H9 (cell line): ENCODE results near the gene DHRS2. TPM values are rescaled to one million over a fixed set of nuclear protein-coding genes. Genes with fewer than 3 reads are reported as not detected.

Source experiments
- DNase-seq: peaks from one replicate; pipeline ENCODE4 v3.0.0-alpha.2; 2017
- H2AFZ ChIP-seq: one replicate; pipeline ENCODE4 v1.6.1; 2013; ENCODE audit warnings: mild to moderate bottlenecking, low read length, control low read depth, moderate library complexity
- H2AK5ac ChIP-seq: 2 replicates; pipeline ENCODE4 v1.6.1; 2013; ENCODE audit warnings: low read length, control low read depth, mixed read lengths; ENCODE audit not compliant: insufficient read length
- H2BK120ac ChIP-seq: one replicate; pipeline ENCODE4 v1.6.1; 2013; ENCODE audit warnings: low read depth, mild to moderate bottlenecking, low read length, control low read depth, inconsistent platforms; ENCODE audit not compliant: poor library complexity, severe bottlenecking
- H2BK12ac ChIP-seq: 2 replicates; pipeline ENCODE4 v1.6.1; 2013; ENCODE audit warnings: low read length, control low read depth, mixed read lengths, low read depth; ENCODE audit not compliant: insufficient read length
- H2BK15ac ChIP-seq: 2 replicates; pipeline ENCODE4 v1.6.1; 2013; ENCODE audit warnings: low read depth, low read length, control low read depth
- H2BK20ac ChIP-seq: one replicate; pipeline ENCODE4 v1.6.1; 2013; ENCODE audit warnings: low read depth, mild to moderate bottlenecking, low read length, control low read depth, inconsistent platforms; ENCODE audit not compliant: poor library complexity, severe bottlenecking
- H2BK5ac ChIP-seq: 2 replicates; pipeline ENCODE4 v1.6.1; 2013; ENCODE audit warnings: low read length, control low read depth, mixed read lengths; ENCODE audit not compliant: insufficient read length
- H3K14ac ChIP-seq: 2 replicates; pipeline ENCODE4 v1.6.1; 2013; ENCODE audit warnings: low read length, control low read depth; ENCODE audit not compliant: insufficient read depth
- H3K18ac ChIP-seq: 2 replicates; pipeline ENCODE4 v1.6.1; 2013; ENCODE audit warnings: low read depth, mild to moderate bottlenecking, mixed read lengths, low read length, control low read depth; ENCODE audit not compliant: insufficient read length
- H3K23ac ChIP-seq: 2 replicates; pipeline ENCODE4 v1.6.1; 2013; ENCODE audit warnings: low read length, control low read depth, mixed read lengths, low read depth; ENCODE audit not compliant: insufficient read length
- H3K23me2 ChIP-seq: 2 replicates; pipeline ENCODE4 v1.6.1; 2013; ENCODE audit warnings: low read depth, mild to moderate bottlenecking, mixed read lengths, low read length, control low read depth; ENCODE audit not compliant: insufficient read length, poor library complexity, severe bottlenecking
- H3K27ac ChIP-seq: 2 replicates; pipeline ENCODE4 v1.5.1; 2013; ENCODE audit warnings: low read length, control low read depth, mixed read lengths, low read depth; ENCODE audit not compliant: insufficient read length
- H3K27me3 ChIP-seq: 2 replicates; pipeline ENCODE4 v1.6.1; 2013; ENCODE audit warnings: low read length, control low read depth, inconsistent platforms; ENCODE audit not compliant: insufficient read depth
- H3K4ac ChIP-seq: 2 replicates; pipeline ENCODE4 v1.6.1; 2013; ENCODE audit warnings: low read depth, mild to moderate bottlenecking, control low read depth, inconsistent platforms, low read length, moderate library complexity
- H3K4me1 ChIP-seq: 2 replicates; pipeline ENCODE4 v1.6.1; 2013; ENCODE audit warnings: low read length, control low read depth, inconsistent platforms; ENCODE audit not compliant: insufficient read depth
- H3K4me2 ChIP-seq: 2 replicates; pipeline ENCODE4 v1.6.1; 2013; ENCODE audit warnings: low read length, control low read depth, mixed read lengths; ENCODE audit not compliant: insufficient read length, insufficient read depth
- H3K56ac ChIP-seq: 2 replicates; pipeline ENCODE4 v1.6.1; 2013; ENCODE audit warnings: low read depth, mild to moderate bottlenecking, mixed read lengths, low read length, control low read depth; ENCODE audit not compliant: insufficient read length
- H3K79me1 ChIP-seq: 2 replicates; pipeline ENCODE4 v1.6.1; 2013; ENCODE audit warnings: low read depth, mild to moderate bottlenecking, moderate library complexity, low read length, control low read depth, inconsistent platforms; ENCODE audit not compliant: insufficient read depth, poor library complexity, severe bottlenecking
- H3K79me2 ChIP-seq: 2 replicates; pipeline ENCODE4 v1.6.1; 2013; ENCODE audit warnings: low read length, control low read depth, inconsistent platforms; ENCODE audit not compliant: insufficient read depth
- H3K9ac ChIP-seq: 2 replicates; pipeline ENCODE4 v1.6.1; 2013; ENCODE audit warnings: low read length, control low read depth, mixed read lengths; ENCODE audit not compliant: insufficient read length; ENCODE audit errors: extremely low read depth
- H3K9me3 ChIP-seq: one replicate; pipeline ENCODE4 v1.6.1; 2013; ENCODE audit warnings: low read depth, low read length, inconsistent platforms; ENCODE audit not compliant: control insufficient read depth
- H3T11ph ChIP-seq: one replicate; pipeline ENCODE4 v1.6.1; 2013; ENCODE audit warnings: mild to moderate bottlenecking, low read length, control low read depth, inconsistent platforms
- H4K20me1 ChIP-seq: one replicate; pipeline ENCODE4 v1.6.1; 2013; ENCODE audit not compliant: control insufficient read depth, insufficient read length, insufficient read depth
- H4K5ac ChIP-seq: 2 replicates; pipeline ENCODE4 v1.6.1; 2013; ENCODE audit warnings: low read depth, mild to moderate bottlenecking, mixed read lengths, low read length, control low read depth; ENCODE audit not compliant: insufficient read length
- H4K8ac ChIP-seq: replicated peaks from 2 replicates; pipeline ENCODE4 v1.6.1; 2013; ENCODE audit warnings: low read length, control low read depth, mixed read lengths, low read depth; ENCODE audit not compliant: insufficient read length
- H4K91ac ChIP-seq: 2 replicates; pipeline ENCODE4 v1.6.1; 2013; ENCODE audit warnings: low read depth, mild to moderate bottlenecking, moderate library complexity, mixed read lengths, low read length, control low read depth; ENCODE audit not compliant: insufficient read length
- H3K27ac Mint-ChIP-seq, 3 experiments: 2 replicates in 2 of 3; 3 replicates in 1 of 3; pipeline ENCODE4 v1.8.0; 2020 to 2021; ENCODE audit warnings: mixed read lengths in 3 of 3, mild to moderate bottlenecking in 1 of 3, moderate library complexity in 1 of 3
- H3K27me3 Mint-ChIP-seq: 2 replicates; pipeline ENCODE4 v1.8.0; 2021; ENCODE audit warnings: low read depth, mild to moderate bottlenecking, moderate library complexity, mixed read lengths
- H3K36me3 Mint-ChIP-seq, 3 experiments: 2 replicates in 2 of 3; 3 replicates in 1 of 3; pipeline ENCODE4 v1.8.0; 2020 to 2021; ENCODE audit warnings: low read depth in 3 of 3, mixed read lengths in 3 of 3; ENCODE audit not compliant: insufficient read depth in 1 of 3
- H3K4me1 Mint-ChIP-seq, 2 experiments: 2 replicates each; pipeline ENCODE4 v1.8.0; 2020; ENCODE audit warnings: mixed read lengths in 2 of 2
- H3K4me3 Mint-ChIP-seq, 2 experiments: 2 replicates in 1 of 2; 3 replicates in 1 of 2; pipeline ENCODE4 v1.8.0; 2020 to 2021; ENCODE audit warnings: mild to moderate bottlenecking in 2 of 2, mixed read lengths in 2 of 2, moderate library complexity in 1 of 2
- H3K9me3 Mint-ChIP-seq, 2 experiments: 2 replicates in 1 of 2; 3 replicates in 1 of 2; pipeline ENCODE4 v1.8.0; 2020; ENCODE audit warnings: mild to moderate bottlenecking in 2 of 2, mixed read lengths in 2 of 2, moderate library complexity in 1 of 2
- WGBS: extraction: QIAGEN DNeasy Blood & Tissue Kit; methylation state at CpG from one replicate; pipeline ENCODE4 v1.1.7; 2013; ENCODE audit warnings: missing lambda C conversion rate, low lambda C conversion rate, mixed read lengths; ENCODE audit not compliant: insufficient read length; ENCODE audit errors: extremely low coverage; 5-methylcytosine and 5-hydroxymethylcytosine counted together
- total RNA-seq: library from RNA; stranded (reverse); gene quantifications from 2 replicates; pipeline ENCODE4 v1.2.1, GENCODE V29; 2021
- TF ChIP-seq, protein P1 (sequence below): fragments of 200-600 bp; sonication (generic); conservative IDR thresholded peaks from 3 replicates; pipeline ENCODE4 v1.8.0; 2021; ENCODE audit warnings: antibody characterized with exemption, mild to moderate bottlenecking

The DHRS2 gene
- total RNA-seq, 1 experiment from 2014 or later, result 0.66 TPM

DNA sequence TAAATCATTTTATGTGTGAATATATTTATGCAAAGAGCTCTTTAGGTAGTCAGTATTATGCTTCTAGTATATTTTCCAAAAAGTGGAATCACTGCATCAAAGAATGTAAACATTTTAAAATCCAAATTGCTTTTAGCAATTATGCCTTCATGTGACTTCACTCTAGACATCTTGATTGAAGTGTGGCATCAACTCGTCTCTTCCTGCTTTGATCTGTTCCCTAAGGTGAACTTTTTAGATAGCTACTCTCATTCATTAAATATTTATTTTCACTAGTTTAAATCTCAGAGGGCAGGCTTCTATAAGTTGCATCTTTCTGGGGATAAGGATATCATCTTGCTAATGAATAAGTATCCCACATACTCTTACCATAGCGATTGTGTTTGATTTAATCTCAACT lies 39.2 kb downstream of the DHRS2 start:
- Histone ChIP-seq H3K27ac (no peak overlapping the region), H3K4me1 (no peaks in the 10 kb centered on the region), H2AK5ac (no peak overlapping the region), H3K9me3 (no peaks in the 10 kb centered on the region), H3K79me2 (no peaks in the 10 kb centered on the region), H3K18ac (no peak overlapping the region), H2AFZ (no peak overlapping the region), H2BK15ac (no peak overlapping the region), H3K4ac (no peak overlapping the region), H4K5ac (no peak overlapping the region), H2BK20ac (no peak overlapping the region), H3K23me2 (no peaks in the 10 kb centered on the region), H3K4me2 (no peak overlapping the region), H3K79me1 (no peaks in the 10 kb centered on the region), H3K14ac (no peak overlapping the region), H3K56ac (no peak overlapping the region), H2BK120ac (no peak overlapping the region), H4K20me1 (no peaks in the 10 kb centered on the region), H4K91ac (no peak overlapping the region), H2BK12ac (no peak overlapping the region), H2BK5ac (no peak overlapping the region), H3K23ac (no peak overlapping the region), H4K8ac (no peak overlapping the region), H3T11ph (no peak overlapping the region), H3K9ac (no peak overlapping the region), H3K27me3 (no peaks in the 10 kb centered on the region)
- no CpG with 5 or more reads among the region's 2 CpGs for WGBS
- TF ChIP-seq, protein P1, sequence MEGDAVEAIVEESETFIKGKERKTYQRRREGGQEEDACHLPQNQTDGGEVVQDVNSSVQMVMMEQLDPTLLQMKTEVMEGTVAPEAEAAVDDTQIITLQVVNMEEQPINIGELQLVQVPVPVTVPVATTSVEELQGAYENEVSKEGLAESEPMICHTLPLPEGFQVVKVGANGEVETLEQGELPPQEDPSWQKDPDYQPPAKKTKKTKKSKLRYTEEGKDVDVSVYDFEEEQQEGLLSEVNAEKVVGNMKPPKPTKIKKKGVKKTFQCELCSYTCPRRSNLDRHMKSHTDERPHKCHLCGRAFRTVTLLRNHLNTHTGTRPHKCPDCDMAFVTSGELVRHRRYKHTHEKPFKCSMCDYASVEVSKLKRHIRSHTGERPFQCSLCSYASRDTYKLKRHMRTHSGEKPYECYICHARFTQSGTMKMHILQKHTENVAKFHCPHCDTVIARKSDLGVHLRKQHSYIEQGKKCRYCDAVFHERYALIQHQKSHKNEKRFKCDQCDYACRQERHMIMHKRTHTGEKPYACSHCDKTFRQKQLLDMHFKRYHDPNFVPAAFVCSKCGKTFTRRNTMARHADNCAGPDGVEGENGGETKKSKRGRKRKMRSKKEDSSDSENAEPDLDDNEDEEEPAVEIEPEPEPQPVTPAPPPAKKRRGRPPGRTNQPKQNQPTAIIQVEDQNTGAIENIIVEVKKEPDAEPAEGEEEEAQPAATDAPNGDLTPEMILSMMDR, result no peak
- no peak for DNase-seq
- peaks cover 4% of the 10 kb centered on the region; the same call in 1 of the 2 replicates for H3K27me3 Mint-ChIP-seq
- peaks cover 3% of the 10 kb centered on the region in 2 experiments; a peak in 1 of 4 replicates for H3K4me1 Mint-ChIP-seq
- H3K36me3 Mint-ChIP-seq, result peaks cover 0 to 4% (median 0%) of the 10 kb centered on the region in 3 experiments; a peak in 1 of 7 replicates
- peaks cover 0 to 40% of the 10 kb centered on the region in 2 experiments; a peak in 3 of 5 replicates for H3K9me3 Mint-ChIP-seq
- H3K4me3 Mint-ChIP-seq, result no peak overlapping the region
- no peak overlapping the region for H3K27ac Mint-ChIP-seq
